ENCODE measurements around the gene PLEKHM3. TPM values are rescaled to one million over a fixed set of nuclear protein-coding genes. Genes with fewer than 3 reads are reported as not detected.
A peak's percentile ranks its signal among the peaks of the same experiment; 100 is the strongest.

Gene PLEKHM3
- total and polyA plus RNA-seq, 2 of the 13 experiments (the other 11 are each of a cell fraction or from before 2014, with no cell fraction given): 4.5 to 4.7 TPM

GRCh38 chr2:207930747-207931146 lies 94.6 kb downstream of the PLEKHM3 start (continued):
- peak; percentile 24; the same call in 1 of the 2 replicates for TF ChIP-seq ZNF687 (CRISPR knock-in tag; IDR thresholded peaks at IDR 0.05)
- TF ChIP-seq WIZ (CRISPR knock-in tag; IDR thresholded peaks at IDR 0.05): no peak
- TF ChIP-seq KMT2A (CRISPR knock-in tag; IDR thresholded peaks at IDR 0.05): no peak
- TF ChIP-seq SMARCC2 (IDR thresholded peaks at IDR 0.05): no peak
- no peak for TF ChIP-seq ZNF644 (CRISPR knock-in tag; IDR thresholded peaks at IDR 0.05; ENCODE audit: low read depth)

GRCh38 chr2:207929923-207930322 lies 95.4 kb downstream of the PLEKHM3 start:
- CTCF ChIA-PET (ENCODE audit: low intra/inter-chr PET ratio, low total read pairs): no interaction called here
- TF ChIP-seq E2F2 (CRISPR knock-in tag; IDR thresholded peaks at IDR 0.05; ENCODE audit: borderline replicate concordance) (no peak), ZNF800 (CRISPR knock-in tag; IDR thresholded peaks at IDR 0.05) (no peak), MNT (IDR thresholded peaks at IDR 0.05) (no peak), ZNF263 (CRISPR knock-in tag; IDR thresholded peaks at IDR 0.05) (no peak), U2AF1 (optimal IDR thresholded peaks at IDR 0.05; ENCODE audit: low read depth, low read length) (no peak), EP300 (IDR thresholded peaks at IDR 0.05; ENCODE audit: low read depth in 2 of 2, low read length in 2 of 2) (peak in 1 of 2 experiments; percentile 46; a peak in 1 of 4 replicates), EP300 (CRISPR knock-in tag; IDR thresholded peaks at IDR 0.05; ENCODE audit: borderline replicate concordance) (no peak), SATB2 (CRISPR knock-in tag; IDR thresholded peaks at IDR 0.05) (no peak), ZNF274 (CRISPR knock-in tag; IDR thresholded peaks at IDR 0.05) (no peak)

More at GRCh38 chr2:207929923-207930322, 95.4 kb downstream of the PLEKHM3 start:
- H2AFZ ChIP-seq (ENCODE audit: low read length): no peak overlapping the region
- no peak overlapping the region for H3K27ac ChIP-seq (ENCODE audit: extremely low read length, insufficient read depth, low read length)
- no TSS peak for BruUV-seq (replicated peaks)
- ATAC-seq: no peak
- no peaks in the 10 kb centered on the region for H3K79me2 ChIP-seq (ENCODE audit: insufficient read depth, low read length)
- POLR2A ChIA-PET: interaction anchor here (0.6 to 1.8 kb wide), 3 partner anchors 59 to 102 kb away, joined by 3 to 6 read pairs (median 4); no protein-coding TSS in a partner anchor
- H3K4me2 ChIP-seq (ENCODE audit: low read depth, low read length): no peak overlapping the region
- H3K9ac ChIP-seq (ENCODE audit: insufficient read depth, low read depth, low read length): no peak overlapping the region
- no peaks in the 10 kb centered on the region for H4K20me1 ChIP-seq (ENCODE audit: insufficient read depth, low read length)
- intact Hi-C loops (cut with micrococcal nuclease; ENCODE audit: unreplicated experiment) (no loop called here), in situ Hi-C loops (cut with HindIII; ENCODE audit: extremely low pct_ligation_motif_present, low pct_unique_long_range_greater_than_20kb) (no loop called here)
- FAIRE-seq: no peak
- H3K4me1 ChIP-seq (ENCODE audit: insufficient read depth, low read length): peaks cover 62% of the 10 kb centered on the region
- H3K9me3 ChIP-seq (ENCODE audit: low read length): no peaks in the 10 kb centered on the region
- H3K4me3 ChIP-seq (replicated peaks in 1 of 3; ENCODE audit: insufficient read depth in 1 of 3, low read depth in 2 of 3, low read length in 3 of 3): no peak overlapping the region
- H3K36me3 ChIP-seq (replicated peaks in 1 of 2; ENCODE audit: control insufficient read depth in 1 of 2, insufficient read depth in 2 of 2, low read length in 2 of 2): 0 out of 5 replicates have a peak, but pooled peaks cover 0 to 3% of the 10 kb centered on the region in 2 experiments
- 67% methylated on average over 3 of the region's 3 CpGs for WGBS (ENCODE audit: low lambda C conversion rate)
- H3K27me3 ChIP-seq (ENCODE audit: control insufficient read depth in 1 of 2, insufficient read depth in 2 of 2, low read length in 2 of 2): no peaks in the 10 kb centered on the region
- DNase-seq (ENCODE audit: low spot score): no peak

Measured in HepG2 (cell line).